NCI-H2227 (cell line): Measurements from ENCODE around the gene NRCAM.

Experiments used
- DNase-seq: peaks from one replicate; lab custom pipeline; 2025; ENCODE audit not compliant: unreplicated experiment; lab: John Stamatoyannopoulos, UW

Gene NRCAM

GRCh38 chr7:108167460-108167859, 288.8 kb downstream of the NRCAM start:
- DNase-seq, result no peak

GRCh38 chr7:108166687-108167086, 289.5 kb downstream of the NRCAM start:
- DNase-seq, result no peak

- no peak for DNase-seq
These were observed 290.5 kb downstream of the NRCAM start for GRCh38 chr7:108165723-108166122.

GRCh38 chr7:108164946-108165345, 291.3 kb downstream of the NRCAM start:
- no peak for DNase-seq

- no peak for DNase-seq
These were observed 291.9 kb downstream of the NRCAM start for GRCh38 chr7:108164342-108164741.

GRCh38 chr7:108158776-108159175, 297.5 kb downstream of the NRCAM start:
- DNase-seq, result no peak

- DNase-seq, result no peak
These were observed 298.5 kb downstream of the NRCAM start for GRCh38 chr7:108157606-108158335.

GRCh38 chr7:108156897-108157605, 299.2 kb downstream of the NRCAM start:
- no peak for DNase-seq

GRCh38 chr7:108152198-108152597, 304.0 kb downstream of the NRCAM start:
- no peak for DNase-seq

GRCh38 chr7:108149908-108150307, 306.3 kb downstream of the NRCAM start:
- no peak for DNase-seq

- no peak for DNase-seq
These were observed 307.1 kb downstream of the NRCAM start for GRCh38 chr7:108149119-108149518.

DNA sequence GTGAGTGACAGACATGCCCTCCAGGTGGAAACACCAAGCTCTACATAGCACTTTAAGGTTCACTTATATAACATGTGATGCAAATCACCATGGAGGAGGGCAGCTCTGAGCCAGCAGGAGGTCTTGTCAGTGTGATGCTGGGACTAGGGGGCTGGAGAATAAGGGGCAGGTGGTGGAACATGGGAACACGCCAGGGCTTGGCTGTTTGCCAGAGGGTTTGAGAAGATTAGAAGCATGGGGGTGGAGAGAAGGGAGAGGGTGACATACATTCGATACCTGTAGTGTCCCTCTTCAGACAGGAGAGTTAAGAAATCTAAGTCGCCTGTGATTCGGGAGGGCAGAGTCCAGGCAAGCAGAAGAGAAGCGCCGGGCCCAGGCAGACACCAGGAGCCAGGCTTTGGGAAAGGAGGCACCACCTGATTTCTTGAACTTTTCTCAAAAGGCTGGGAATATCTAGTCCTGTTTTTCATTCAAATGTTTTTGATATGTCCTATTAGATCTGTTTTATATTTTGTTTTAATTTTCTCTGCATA, 309.1 kb downstream of the NRCAM start:
- peak; percentile 85 for DNase-seq

- DNase-seq, result peak; percentile 89
These were observed 310.0 kb downstream of the NRCAM start for GRCh38 chr7:108146070-108146842.

- DNase-seq, result no peak
These were observed 310.8 kb downstream of the NRCAM start for GRCh38 chr7:108145401-108145800.

- DNase-seq, result no peak
These were observed 311.3 kb downstream of the NRCAM start for GRCh38 chr7:108144931-108145330.

GRCh38 chr7:108143658-108144420, 312.4 kb downstream of the NRCAM start:
- DNase-seq, result no peak

- DNase-seq, result no peak
These were observed 313.5 kb downstream of the NRCAM start for GRCh38 chr7:108142675-108143259.

DNA sequence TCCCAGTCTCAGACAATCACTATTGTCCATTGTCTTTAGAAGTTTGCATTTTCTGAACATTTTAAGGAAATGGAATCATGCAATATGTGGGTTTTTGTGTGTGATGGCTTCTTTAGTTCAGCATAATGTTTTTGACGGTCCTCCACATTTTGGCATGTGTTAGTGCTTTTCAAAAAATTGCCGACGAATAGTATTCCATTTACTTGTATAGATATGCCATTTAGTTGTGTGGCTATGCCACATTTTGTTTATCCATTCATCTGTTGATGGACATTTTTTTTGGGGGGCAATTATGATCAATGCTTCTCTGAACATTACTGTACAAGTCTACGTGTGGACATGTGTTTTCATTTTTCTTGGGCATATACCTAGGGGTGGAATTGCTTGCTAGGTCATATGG, 314.1 kb downstream of the NRCAM start:
- no peak for DNase-seq

- DNase-seq, result no peak
These were observed 315.6 kb downstream of the NRCAM start for GRCh38 chr7:108140671-108141070.

DNA sequence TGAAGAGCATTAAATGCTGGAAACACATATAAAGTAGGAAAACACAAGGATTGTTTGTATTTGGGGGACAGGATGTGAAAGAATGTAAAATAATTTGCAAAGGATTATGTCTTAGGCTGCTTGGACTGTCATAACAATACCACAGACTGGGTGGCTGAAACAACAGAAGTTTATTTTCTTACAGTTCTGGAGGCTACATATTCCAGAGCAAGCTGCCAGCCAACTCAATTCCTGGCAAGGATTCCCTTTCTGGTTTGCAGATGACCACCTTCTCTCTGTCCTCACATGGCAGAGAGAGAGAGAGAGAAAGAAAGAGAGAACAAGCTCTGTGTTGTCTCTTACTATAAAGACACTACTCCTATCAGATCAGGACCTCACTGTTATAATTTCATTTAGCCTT, 317.3 kb downstream of the NRCAM start:
- DNase-seq, result no peak
